RWPE1 (cell line): Measurements from ENCODE around the gene UPK1A.
A peak's percentile ranks its signal among the peaks of the same experiment; 100 is the strongest.
"Not testable (repeated sequence)": the region's sequence is repeated elsewhere in the genome, so short reads cannot be mapped to it uniquely, and the experiment has no call there.

Experiments used
- CTCF ChIA-PET: fragments of 350-600 bp; sonication (Branson Sonifier 250); formaldehyde crosslinking; extraction: SDS; loops from one replicate; lab custom pipeline; 2021; lab: Yijun Ruan, JAX
- POLR2A ChIA-PET: fragments of 400-600 bp; formaldehyde crosslinking; extraction: SDS; loops from one replicate; lab custom pipeline; 2020; ENCODE audit warnings: antibody characterized with exemption; ENCODE audit not compliant: low non-redundant PET; lab: Yijun Ruan, JAX
- DNase-seq: peaks from one replicate; pipeline ENCODE4 v3.0.0; 2012; ENCODE audit warnings: low spot score
- H3K27ac ChIP-seq: fragments of 450-650 bp; 2 replicates; pipeline ENCODE4 v1.5.1; 2017
- CTCF ChIP-seq: fragments of 450-650 bp; conservative IDR thresholded peaks from 2 replicates; pipeline ENCODE4 v1.5.1; 2017; ENCODE audit warnings: low read depth, mild to moderate bottlenecking

The UPK1A gene

GRCh38 chr19:35722897-35723296 is 56.6 kb downstream of the UPK1A start:
- CTCF ChIA-PET = interaction anchor here (1.1 kb wide), 1 partner anchor 18 kb away, joined by 3 read pairs; no protein-coding TSS in a partner anchor
- H3K27ac ChIP-seq = 0 out of 2 replicates have a peak overlapping the region, but pooled peaks have one; percentile 4
- no peak for DNase-seq
- no peak for TF ChIP-seq CTCF
- POLR2A ChIA-PET = no interaction called here

- DNase-seq = no peak
- ChIA-PET POLR2A (no interaction called here), CTCF (no interaction called here)
- no peak overlapping the region for H3K27ac ChIP-seq
- no peak for TF ChIP-seq CTCF
Observed at GRCh38 chr19:35723671-35724070, 57.4 kb downstream of the UPK1A start.

- CTCF ChIA-PET, POLR2A ChIA-PET, H3K27ac ChIP-seq, DNase-seq: not testable (repeated sequence)
Observed at GRCh38 chr19:35724132-35724531, 57.8 kb downstream of the UPK1A start.

- TF ChIP-seq CTCF = no peak
- no peak overlapping the region for H3K27ac ChIP-seq
- POLR2A ChIA-PET = no interaction called here
- DNase-seq = no peak
- CTCF ChIA-PET = no interaction called here
Observed at GRCh38 chr19:35724560-35724959, 58.2 kb downstream of the UPK1A start.

GRCh38 chr19:35725216-35725861 is 59.0 kb downstream of the UPK1A start:
- H3K27ac ChIP-seq = no peak overlapping the region
- no peak for TF ChIP-seq CTCF
- ChIA-PET CTCF (no interaction called here), POLR2A (no interaction called here)
- DNase-seq = no peak

- no peak for DNase-seq
- H3K27ac ChIP-seq = no peak overlapping the region
- CTCF ChIA-PET = interaction anchor here (0.6 kb wide), 1 partner anchor 15 kb away, joined by 3 read pairs; no protein-coding TSS in a partner anchor
- no peak for TF ChIP-seq CTCF
- POLR2A ChIA-PET = no interaction called here
Observed at GRCh38 chr19:35727053-35727955, 61.0 kb downstream of the UPK1A start.
